Activated CD8-positive, alpha-beta memory T cell treated with anti-CD3 and anti-CD28 coated beads for 24 hours (primary cell): ENCODE measurements around the gene AMPD2.

Experiments
- DNase-seq: peaks from one replicate; pipeline ENCODE4 v3.0.0-alpha.2; 2020

The AMPD2 gene

GRCh38 chr1:109619576-109620400 is at the start of gene AMPD2, which contains the start of gene GNAT2:
TSS of gene AMPD2 (plus strand) at chr1:109619837. CDS start at chr1:109621176, 1,339 bp downstream.
TSS of gene GNAT2 (minus strand) at chr1:109619616. CDS start at chr1:109612870, 6,746 bp downstream.
- peak; percentile 90 for DNase-seq

- no peak for DNase-seq
These were observed 49.2 kb upstream of the AMPD2 start for GRCh38 chr1:109570414-109570813.

- DNase-seq, result no peak
These were observed 45.9 kb upstream of the AMPD2 start for GRCh38 chr1:109573785-109574184.

GRCh38 chr1:109578947-109579443 is 40.6 kb upstream of the AMPD2 start:
- DNase-seq, result no peak

GRCh38 chr1:109579491-109579890 is 40.1 kb upstream of the AMPD2 start:
- no peak for DNase-seq

GRCh38 chr1:109582021-109582420 is 37.6 kb upstream of the AMPD2 start:
- DNase-seq, result no peak

- no peak for DNase-seq
These were observed 34.9 kb upstream of the AMPD2 start for GRCh38 chr1:109584766-109585165.

GRCh38 chr1:109586055-109586454 is 33.6 kb upstream of the AMPD2 start:
- no peak for DNase-seq

GRCh38 chr1:109589177-109589576 is 30.5 kb upstream of the AMPD2 start:
- DNase-seq, result no peak

GRCh38 chr1:109589679-109590078 is 30.0 kb upstream of the AMPD2 start:
- DNase-seq, result no peak

- no peak for DNase-seq
These were observed 26.7 kb upstream of the AMPD2 start for GRCh38 chr1:109592916-109593315.

GRCh38 chr1:109595531-109595930 is 24.1 kb upstream of the AMPD2 start:
- DNase-seq, result no peak

GRCh38 chr1:109598156-109598555 is 21.5 kb upstream of the AMPD2 start:
- DNase-seq, result no peak

GRCh38 chr1:109598655-109599054 is 21.0 kb upstream of the AMPD2 start:
- no peak for DNase-seq

- no peak for DNase-seq
These were observed 16.4 kb upstream of the AMPD2 start for GRCh38 chr1:109603229-109603628.

GRCh38 chr1:109605381-109605780 is 14.3 kb upstream of the AMPD2 start:
- DNase-seq, result no peak

GRCh38 chr1:109609881-109610280 is 9.8 kb upstream of the AMPD2 start:
- no peak for DNase-seq

- no peak for DNase-seq
These were observed 8.9 kb upstream of the AMPD2 start for GRCh38 chr1:109610609-109611307.

- DNase-seq, result no peak
These were observed 8.2 kb upstream of the AMPD2 start for GRCh38 chr1:109611308-109611990.

GRCh38 chr1:109613361-109614147 is 6.1 kb upstream of the AMPD2 start:
- DNase-seq, result no peak

GRCh38 chr1:109615879-109616278 is 3.8 kb upstream of the AMPD2 start:
- no peak for DNase-seq

- DNase-seq, result no peak
These were observed 3.2 kb upstream of the AMPD2 start for GRCh38 chr1:109616391-109616790.
